Adrenal gland (tissue), 12 donors: Measurements from ENCODE around the gene TPGS1. TPM values are rescaled to one million over a fixed set of nuclear protein-coding genes. Genes with fewer than 3 reads are reported as not detected.

Experiments
- DNase-seq, 7 donors: peaks; one replicate each; pipeline ENCODE4 v3.0.0-alpha.2; 2019 to 2020
- H3K27ac ChIP-seq, 5 donors: fragments of 200-600 bp; sonication (generic) in 4 of 5; 1 replicate in 3 of 5; 2 replicates in 2 of 5; pipeline versions ENCODE4 v1.5.1 to v1.8.0; 2016 to 2020; ENCODE audit warnings: mild to moderate bottlenecking in 1 of 5
- H3K27me3 ChIP-seq: fragments of 200-600 bp; 2 replicates; pipeline ENCODE4 v1.8.0; 2021
- H3K36me3 ChIP-seq, 2 donors: fragments of 200-600 bp; replicated peaks in 1 of 2; 1 replicate in 1 of 2; 2 replicates in 1 of 2; pipeline versions ENCODE4 v1.5.1 to v1.8.0; 2018 to 2022
- H3K4me1 ChIP-seq, 2 donors: fragments of 200-600 bp; replicated peaks in 1 of 2; 1 replicate in 1 of 2; 2 replicates in 1 of 2; pipeline versions ENCODE4 v1.5.1 to v1.8.0; 2018 to 2021
- H3K4me3 ChIP-seq, 4 donors: fragments of 200-600 bp; sonication (generic) in 3 of 4; one replicate each; pipeline ENCODE4 v1.5.1; 2016 to 2018
- H3K9me3 ChIP-seq, 3 donors: fragments of 200-600 bp; sonication (generic) in 1 of 3; replicated peaks in 1 of 3; 1 replicate in 2 of 3; 2 replicates in 1 of 3; pipeline versions ENCODE4 v1.5.1 to v1.8.0; 2016 to 2021
- CTCF ChIP-seq, 6 experiments: fragments of 450-650 bp in 4 of 6; fragments of 200-600 bp in 2 of 6; sonication (generic) in 1 of 6; IDR thresholded peaks; 1 replicate in 5 of 6; 2 replicates in 1 of 6; pipeline versions ENCODE4 v1.5.1 to v1.8.0; 2016 to 2021; ENCODE audit warnings: antibody characterized with exemption in 6 of 6, mild to moderate bottlenecking in 2 of 6, moderate library complexity in 1 of 6
- POLR2A ChIP-seq, 2 donors: fragments of 450-650 bp; IDR thresholded peaks; one replicate each; pipeline ENCODE4 v1.6.1; 2017; ENCODE audit warnings: antibody characterized with exemption in 2 of 2, mild to moderate bottlenecking in 2 of 2, moderate library complexity in 1 of 2
- WGBS, 4 donors: extraction: QIAGEN DNeasy Blood & Tissue Kit in 2 of 4; methylation state at CpG; one replicate each; pipeline versions ENCODE4 v1.1.5 to v1.1.7; 2013 to 2017; 5-methylcytosine and 5-hydroxymethylcytosine counted together
- intact Hi-C, 2 donors: fragments of 100-400 bp; cut with DNase I; formaldehyde crosslinking; loops; one replicate each; pipeline versions ENCODE4 v1.14.1 to v1.15.0; 2022 to 2023
- polyA plus RNA-seq, 3 donors: library from polyadenylated mRNA; stranded (reverse); fragments of 200-250 nt in 2 of 3; fragments of 350-450 nt in 1 of 3; fragmentation: Illumina TruSeq in 1 of 3; extraction: RNeasy Lipid Tissue Mini Kit (QIAGEN cat#74804) in 1 of 3; gene quantifications; one replicate each; pipeline ENCODE4 v1.2.3, GENCODE V29; 2013 to 2014
- total RNA-seq, 9 donors: library from RNA; depleted of rRNA in 4 of 9; stranded (reverse); fragments of >200 nt in 4 of 9; fragments of 120-200 nt in 1 of 9; fragmentation: NEBNext Ultra II Directional in 1 of 9; extraction: Animal tissue kit (Norgen Biotek cat#: 25700) in 1 of 9; gene quantifications; one replicate each; pipeline versions ENCODE4 v1.1.0 to v1.2.4, GENCODE V29; 2013 to 2023
- donor health status: healthy with polysubstance abuse.
- donor health status: Bipolar disorder and iron deficiency.
- donor health status: DM: yes; HTN: yes; CAD: no.
- donor health status: DM: no; HTN: no; CAD: no.
- donor health status: DM: no; HTN: no; CAD: no.
- donor health status: DM: yes; HTN: yes; CAD: no.

Gene TPGS1
- total and polyA plus RNA-seq, 12 donors: 0.07 to 123 (median 36.7) TPM

- Histone ChIP-seq H3K27ac (no peak overlapping the region), H3K27me3 (no peaks in the 10 kb centered on the region), H3K9me3 (no peaks in the 10 kb centered on the region), H3K4me3 (no peak overlapping the region), H3K4me1 (no peaks in the 10 kb centered on the region), H3K36me3 (peaks cover 0 to 38% of the 10 kb centered on the region in 2 donors)
- TF ChIP-seq CTCF (IDR thresholded peaks at IDR 0.05) (no peak), POLR2A (IDR thresholded peaks at IDR 0.05) (no peak)
- no peak for DNase-seq
- 90 to 94% (median 92%) methylated on average over 15 to 34 of the region's 34 CpGs for WGBS, 4 donors
- intact Hi-C loops: no loop called here
Measured at GRCh38 chr19:542173-542866, 35.0 kb downstream of the TPGS1 start.

GRCh38 chr19:543910-544608 lies 36.8 kb downstream of the TPGS1 start, which contains the start of gene GZMM:
Gene GZMM, plus strand, starts transcription at chr19:544053. Its CDS starts 19 bp downstream, at chr19:544072.
- Histone ChIP-seq H3K4me3 (no peak within 1 kb of the TSS), H3K27me3 (no peaks in the 10 kb centered on the region), H3K4me1 (no peaks in the 10 kb centered on the region), H3K36me3 (peaks cover 0 to 24% of the 10 kb centered on the region in 2 donors), H3K9me3 (no peaks in the 10 kb centered on the region), H3K27ac (no peak within 1 kb of the TSS)
- TF ChIP-seq CTCF (IDR thresholded peaks at IDR 0.05) (no peak), POLR2A (IDR thresholded peaks at IDR 0.05) (no peak)
- 48 to 58% (median 51%) methylated on average over 7 to 31 of the region's 31 CpGs for WGBS, 4 donors
- intact Hi-C loops: no loop called here
- no peak for DNase-seq

- peaks cover 0 to 4% of the 10 kb centered on the region in 2 donors for H3K36me3 ChIP-seq
- H3K9me3 ChIP-seq: no peaks in the 10 kb centered on the region
- WGBS, 4 donors: 89 to 96% (median 92%) methylated on average over 6 to 15 of the region's 15 CpGs
- intact Hi-C loops: no loop called here
- no peak overlapping the region for H3K27ac ChIP-seq
- TF ChIP-seq CTCF (IDR thresholded peaks at IDR 0.05) (no peak), POLR2A (IDR thresholded peaks at IDR 0.05) (no peak)
- H3K4me3 ChIP-seq: no peak overlapping the region
- H3K27me3 ChIP-seq: no peaks in the 10 kb centered on the region
- no peak for DNase-seq
- H3K4me1 ChIP-seq: no peaks in the 10 kb centered on the region
Measured at GRCh38 chr19:547117-547516, 39.8 kb downstream of the TPGS1 start.

GRCh38 chr19:547836-548720 lies 40.8 kb downstream of the TPGS1 start:
- TF ChIP-seq CTCF (IDR thresholded peaks at IDR 0.05) (no peak), POLR2A (IDR thresholded peaks at IDR 0.05) (no peak)
- H3K36me3 ChIP-seq: no peaks in the 10 kb centered on the region
- no peak overlapping the region for H3K4me3 ChIP-seq
- no peaks in the 10 kb centered on the region for H3K27me3 ChIP-seq
- no peaks in the 10 kb centered on the region for H3K4me1 ChIP-seq
- no peak for DNase-seq
- intact Hi-C loops: no loop called here
- H3K27ac ChIP-seq: no peak overlapping the region
- H3K9me3 ChIP-seq: no peaks in the 10 kb centered on the region
- 80 to 85% (median 85%) methylated on average over 11 to 26 of the region's 26 CpGs for WGBS, 4 donors
